Endometrium (tissue), 2 donors: ENCODE data around the gene WLS.

ENCODE experiments used
- FAIRE-seq: peaks from 2 replicates; lab custom pipeline; 2012; peaks lifted over from hg19 to GRCh38; lab: Jason Lieb, UNC
- donor health status: control.
- donor health status: control.

The WLS gene

GRCh38 chr1:68081775-68082283 lies 150.5 kb downstream of the WLS start:
- FAIRE-seq: no peak

GRCh38 chr1:68078647-68079046 lies 153.7 kb downstream of the WLS start:
- no peak for FAIRE-seq
